K562 (cell line): ENCODE data around the gene TSHB. TPM values are rescaled to one million over a fixed set of nuclear protein-coding genes. Genes with fewer than 3 reads are reported as not detected.

ENCODE experiments used
- PHB2 ChIP-seq: fragments of 450-650 bp; IDR thresholded peaks from 2 replicates; pipeline ENCODE4 v1.6.1; 2017; ENCODE audit warnings: low read depth
- ZNF436 ChIP-seq: fragments of 250-450, 450-650 bp; sonication (Bioruptor Pico); formaldehyde crosslinking; IDR thresholded peaks from 2 replicates; pipeline ENCODE4 v1.7.0; 2020; ENCODE audit warnings: mild to moderate bottlenecking
- polyA plus RNA-seq, 8 experiments: library from polyadenylated mRNA; depleted of rRNA in 4 of 8; stranded (reverse) in 5 of 8; unstranded in 3 of 8; fragments of >200 nt; fragmentation: Nextera tagmentation in 2 of 8; fragmentation: Illumina TruSeq in 1 of 8; extraction: Ambion mirVana in 2 of 8; extraction: Trizol in 1 of 8; gene quantifications; 2 replicates each; pipeline versions ENCODE4 v1.2.1 to v1.2.3, GENCODE V29; 2011 to 2014; ENCODE audit warnings: inconsistent platforms in 1 of 8, missing spikeins in 1 of 8
- total RNA-seq, 7 experiments: library from RNA; depleted of rRNA in 6 of 7; stranded (reverse); fragments of >200 nt in 6 of 7; fragmentation: Illumina TruSeq in 2 of 7; extraction: Trizol in 2 of 7; gene quantifications; 2 replicates each; pipeline versions ENCODE4 v1.2.1 to v1.2.3, GENCODE V29; 2011 to 2021; ENCODE audit warnings: low replicate concordance in 1 of 7
- TF ChIP-seq, protein P1 (sequence below), 2 experiments: fragments of 450-650 bp; IDR thresholded peaks; 2 replicates each; pipeline ENCODE4 v1.6.1; 2016; ENCODE audit warnings: mild to moderate bottlenecking in 2 of 2, borderline replicate concordance in 1 of 2, low read depth in 1 of 2, moderate library complexity in 1 of 2

TSHB gene
- total and polyA plus RNA-seq, 9 of the 15 experiments (the other 6 are each of a cell fraction or from before 2014, with no cell fraction given): not detected

- TF ChIP-seq, protein P1, sequence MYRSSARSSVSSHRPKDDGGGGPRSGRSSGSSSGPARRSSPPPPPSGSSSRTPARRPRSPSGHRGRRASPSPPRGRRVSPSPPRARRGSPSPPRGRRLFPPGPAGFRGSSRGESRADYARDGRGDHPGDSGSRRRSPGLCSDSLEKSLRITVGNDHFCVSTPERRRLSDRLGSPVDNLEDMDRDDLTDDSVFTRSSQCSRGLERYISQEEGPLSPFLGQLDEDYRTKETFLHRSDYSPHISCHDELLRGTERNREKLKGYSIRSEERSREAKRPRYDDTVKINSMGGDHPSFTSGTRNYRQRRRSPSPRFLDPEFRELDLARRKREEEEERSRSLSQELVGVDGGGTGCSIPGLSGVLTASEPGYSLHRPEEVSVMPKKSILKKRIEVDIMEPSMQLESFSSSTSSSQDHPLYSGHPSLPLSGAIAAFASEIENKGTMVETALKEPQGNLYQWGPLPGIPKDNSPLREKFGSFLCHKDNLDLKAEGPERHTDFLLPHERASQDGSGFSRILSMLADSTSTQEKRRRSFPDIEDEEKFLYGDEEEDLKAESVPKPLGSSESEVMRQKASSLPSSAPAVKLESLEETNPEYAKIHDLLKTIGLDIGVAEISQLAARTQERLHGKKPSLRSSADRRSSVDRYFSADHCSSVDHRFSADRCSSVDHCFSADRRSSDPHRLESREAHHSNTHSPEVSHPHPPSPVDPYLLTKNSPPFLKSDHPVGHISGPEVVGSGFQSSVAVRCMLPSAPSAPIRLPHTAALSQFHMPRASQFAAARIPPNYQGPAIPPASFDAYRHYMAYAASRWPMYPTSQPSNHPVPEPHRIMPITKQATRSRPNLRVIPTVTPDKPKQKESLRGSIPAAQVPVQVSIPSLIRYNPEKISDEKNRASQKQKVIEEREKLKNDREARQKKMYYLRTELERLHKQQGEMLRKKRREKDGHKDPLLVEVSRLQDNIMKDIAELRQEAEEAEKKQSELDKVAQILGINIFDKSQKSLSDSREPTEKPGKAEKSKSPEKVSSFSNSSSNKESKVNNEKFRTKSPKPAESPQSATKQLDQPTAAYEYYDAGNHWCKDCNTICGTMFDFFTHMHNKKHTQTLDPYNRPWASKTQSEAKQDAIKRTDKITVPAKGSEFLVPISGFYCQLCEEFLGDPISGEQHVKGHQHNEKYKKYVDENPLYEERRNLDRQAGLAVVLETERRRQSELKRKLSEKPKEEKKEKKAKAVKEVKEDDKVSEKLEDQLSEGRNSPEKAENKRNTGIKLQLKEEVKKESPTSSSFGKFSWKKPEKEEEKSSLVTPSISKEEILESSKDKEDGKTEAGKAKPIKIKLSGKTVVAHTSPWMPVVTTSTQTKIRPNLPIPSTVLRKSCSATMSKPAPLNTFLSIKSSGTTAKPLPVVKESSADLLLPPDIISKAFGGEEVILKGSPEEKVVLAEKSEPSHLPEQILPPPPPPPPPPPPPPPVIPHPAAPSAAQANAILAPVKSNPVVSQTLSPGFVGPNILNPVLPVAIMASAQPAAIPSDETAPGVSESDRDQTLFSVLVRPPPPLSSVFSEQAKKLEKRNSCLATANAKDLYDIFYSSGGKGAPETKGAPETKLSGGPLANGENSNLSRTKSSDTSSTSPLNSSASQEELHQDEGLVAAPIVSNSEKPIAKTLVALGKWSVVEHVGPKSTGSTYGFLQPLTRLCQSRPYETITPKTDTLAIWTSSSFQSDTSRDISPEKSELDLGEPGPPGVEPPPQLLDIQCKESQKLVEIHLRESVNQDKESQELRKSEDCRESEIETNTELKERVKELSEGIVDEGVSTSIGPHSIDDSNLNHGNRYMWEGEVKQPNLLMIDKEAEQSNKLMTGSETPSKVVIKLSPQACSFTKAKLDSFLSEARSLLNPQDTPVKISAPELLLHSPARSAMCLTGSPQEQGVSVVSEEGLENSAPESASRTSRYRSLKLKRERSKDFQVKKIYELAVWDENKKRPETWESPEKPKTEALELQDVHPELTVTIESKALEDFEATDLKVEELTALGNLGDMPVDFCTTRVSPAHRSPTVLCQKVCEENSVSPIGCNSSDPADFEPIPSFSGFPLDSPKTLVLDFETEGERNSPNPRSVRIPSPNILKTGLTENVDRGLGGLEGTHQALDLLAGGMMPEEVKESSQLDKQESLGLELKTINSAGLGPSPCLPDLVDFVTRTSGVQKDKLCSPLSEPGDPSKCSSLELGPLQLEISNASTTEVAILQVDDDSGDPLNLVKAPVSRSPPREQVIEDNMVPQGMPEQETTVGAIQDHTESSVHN (IDR thresholded peaks at IDR 0.05; ENCODE audit: borderline replicate concordance in 1 of 2, low read depth in 1 of 2): no peak
- TF ChIP-seq ZNF436 (CRISPR knock-in tag) (no peak), PHB2 (no peak)
Observed at GRCh38 chr1:115062542-115063004, 32.9 kb downstream of the TSHB start (continued).
